Epidermal melanocyte (primary cell): ENCODE results near the gene RBMY1B.
"Not testable (repeated sequence)": the region's sequence is repeated elsewhere in the genome, so short reads cannot be mapped to it uniquely, and the experiment has no call there.

Source experiments
- DNase-seq: peaks from one replicate; pipeline ENCODE4 v3.0.0; 2011; ENCODE audit warnings: low spot score; ENCODE audit not compliant: insufficient read length

RBMY1B gene

DNA sequence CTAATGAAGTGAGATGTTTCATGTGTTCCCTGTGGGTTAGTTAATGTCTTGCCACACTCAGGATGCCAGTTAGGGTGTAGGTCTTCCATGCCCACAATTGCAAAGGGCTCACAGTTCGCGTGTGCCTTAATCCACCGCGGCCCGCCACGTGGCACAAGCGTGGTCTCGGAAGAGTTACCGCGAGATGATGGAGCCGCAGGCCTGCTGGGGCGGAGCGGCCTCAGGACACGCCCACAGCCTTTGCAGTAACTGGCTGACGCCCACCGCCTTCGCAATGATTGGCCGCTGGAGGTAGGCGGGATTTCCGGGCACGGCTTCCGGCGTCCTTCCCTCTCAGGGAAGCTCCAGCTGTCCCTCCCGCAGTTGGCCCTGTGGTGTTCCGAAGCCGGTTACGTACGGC lies at the start of gene RBMY1B:
Gene RBMY1B (plus strand): TSS at position 301 of the 400 bp plus-strand sequence. CDS start 2,013 bp downstream, outside the sequence.
- not testable (repeated sequence) for DNase-seq

DNA sequence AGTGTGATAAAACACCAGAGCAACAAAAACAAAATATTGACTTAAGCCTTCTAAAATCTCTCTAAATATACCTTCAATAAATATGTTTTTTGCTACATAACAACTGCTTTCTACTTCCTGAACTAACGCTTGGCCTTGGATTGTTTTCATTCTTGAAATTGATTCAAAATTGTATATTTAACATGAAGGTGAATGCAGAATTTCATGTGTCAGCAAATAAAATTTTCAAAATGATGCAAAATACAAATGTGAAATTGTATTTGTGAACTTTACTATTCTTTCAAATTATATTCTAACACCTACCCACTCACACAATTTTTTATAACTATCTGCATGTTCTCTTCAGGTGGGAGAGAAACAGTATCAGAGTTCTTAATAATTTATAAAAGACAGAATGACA lies 48.2 kb upstream of the RBMY1B start:
- DNase-seq: not testable (repeated sequence)

DNA sequence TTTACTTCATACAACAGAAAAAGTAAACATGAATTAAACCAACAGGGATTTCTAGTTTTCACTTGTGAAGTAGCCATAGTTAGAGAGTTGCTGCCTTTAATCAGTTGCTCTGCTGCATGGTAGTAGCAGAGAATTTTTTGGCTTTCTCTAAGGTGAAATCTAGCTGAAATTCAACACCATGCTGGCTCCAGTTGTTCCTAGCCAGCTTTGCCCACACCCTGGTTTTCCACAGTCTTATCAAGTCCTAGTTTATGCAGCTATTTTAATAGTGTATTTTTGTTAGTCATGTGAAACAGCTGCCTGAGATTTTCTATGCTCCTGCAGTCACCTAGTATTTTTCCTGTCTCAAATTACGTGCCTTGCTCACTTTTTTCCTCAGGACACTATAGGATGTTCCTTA lies 28.2 kb upstream of the RBMY1B start:
- no peak for DNase-seq

DNA sequence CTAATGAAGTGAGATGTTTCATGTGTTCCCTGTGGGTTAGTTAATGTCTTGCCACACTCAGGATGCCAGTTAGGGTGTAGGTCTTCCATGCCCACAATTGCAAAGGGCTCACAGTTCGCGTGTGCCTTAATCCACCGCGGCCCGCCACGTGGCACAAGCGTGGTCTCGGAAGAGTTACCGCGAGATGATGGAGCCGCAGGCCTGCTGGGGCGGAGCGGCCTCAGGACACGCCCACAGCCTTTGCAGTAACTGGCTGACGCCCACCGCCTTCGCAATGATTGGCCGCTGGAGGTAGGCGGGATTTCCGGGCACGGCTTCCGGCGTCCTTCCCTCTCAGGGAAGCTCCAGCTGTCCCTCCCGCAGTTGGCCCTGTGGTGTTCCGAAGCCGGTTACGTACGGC lies 23.4 kb downstream of the RBMY1B start, which contains the start of gene RBMY1A1:
Gene RBMY1A1 (plus strand): TSS at position 301 of the 400 bp plus-strand sequence. CDS start 2,013 bp downstream, outside the sequence.
- not testable (repeated sequence) for DNase-seq

DNA sequence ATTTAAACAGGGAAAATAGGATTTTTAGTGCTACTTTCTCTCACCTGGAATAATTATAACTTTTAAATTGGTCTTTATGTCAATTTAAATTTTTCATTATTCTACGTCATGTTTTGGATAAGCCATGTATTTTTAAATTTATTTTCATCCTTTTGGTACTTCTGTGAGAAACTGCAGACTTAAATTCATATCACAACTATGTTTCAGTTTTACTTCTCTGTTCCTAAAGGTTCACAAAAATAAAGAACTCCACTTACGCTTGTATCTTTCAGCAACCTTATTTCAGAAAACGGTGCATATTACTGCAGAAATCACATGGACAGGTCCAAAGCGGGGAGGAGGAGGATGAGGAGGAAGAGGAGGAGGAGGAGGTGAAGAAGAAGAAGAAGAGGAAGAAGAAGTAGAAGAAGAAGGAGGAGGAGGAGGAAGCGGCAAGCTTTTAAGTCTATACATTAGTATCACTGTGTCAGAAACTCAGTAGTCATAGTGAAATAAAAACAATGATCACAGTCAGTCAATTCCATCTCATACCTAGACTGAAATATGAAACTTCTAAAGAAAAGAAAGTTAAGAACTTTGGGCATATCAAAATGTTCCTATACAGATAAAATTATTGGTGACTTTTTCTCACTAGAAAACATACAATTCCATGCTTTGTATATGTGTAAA lies 48.3 kb downstream of the RBMY1B start:
- DNase-seq: not testable (repeated sequence)
